ENCODE measurements around the gene PPP4C.

Gene PPP4C

GRCh38 chr16:30082545-30083090 lies 6.8 kb downstream of the PPP4C start:
- no peak for DNase-seq (ENCODE audit: low read depth)
- H3K4me3 ChIP-seq (ENCODE audit: low read depth, low read length) = no peak overlapping the region
- no peak for TF ChIP-seq CTCF (IDR thresholded peaks at IDR 0.05; ENCODE audit: insufficient read depth, low read depth, low read length, missing control alignments)

GRCh38 chr16:30083216-30084055 lies 7.6 kb downstream of the PPP4C start:
- no peak for DNase-seq (ENCODE audit: low read depth)

GRCh38 chr16:30084096-30084815 lies 8.5 kb downstream of the PPP4C start:
- no peak for DNase-seq (ENCODE audit: low read depth)
- H3K4me3 ChIP-seq (ENCODE audit: low read depth, low read length) = no peak overlapping the region
- TF ChIP-seq CTCF (IDR thresholded peaks at IDR 0.05; ENCODE audit: insufficient read depth, low read depth, low read length, missing control alignments) = no peak

More at GRCh38 chr16:30083216-30084055, 7.6 kb downstream of the PPP4C start:
- no peak for TF ChIP-seq CTCF (IDR thresholded peaks at IDR 0.05; ENCODE audit: insufficient read depth, low read depth, low read length, missing control alignments)
- no peak overlapping the region for H3K4me3 ChIP-seq (ENCODE audit: low read depth, low read length)

- TF ChIP-seq CTCF (IDR thresholded peaks at IDR 0.05; ENCODE audit: insufficient read depth, low read depth, low read length, missing control alignments) = no peak
- no peak for DNase-seq (ENCODE audit: low read depth)
- H3K4me3 ChIP-seq (ENCODE audit: low read depth, low read length) = no peak overlapping the region
Measured at GRCh38 chr16:30084816-30085159, 9.0 kb downstream of the PPP4C start.

GRCh38 chr16:30085247-30085646 lies 9.5 kb downstream of the PPP4C start:
- H3K4me3 ChIP-seq (ENCODE audit: low read depth, low read length) = no peak overlapping the region
- no peak for DNase-seq (ENCODE audit: low read depth)
- TF ChIP-seq CTCF (IDR thresholded peaks at IDR 0.05; ENCODE audit: insufficient read depth, low read depth, low read length, missing control alignments) = no peak

GRCh38 chr16:30085820-30086219 lies 10.0 kb downstream of the PPP4C start:
- DNase-seq (ENCODE audit: low read depth) = no peak
- H3K4me3 ChIP-seq (ENCODE audit: low read depth, low read length) = no peak overlapping the region
- TF ChIP-seq CTCF (IDR thresholded peaks at IDR 0.05; ENCODE audit: insufficient read depth, low read depth, low read length, missing control alignments) = no peak
